HG02642 (cell line): ENCODE data around the gene BANP.
"Not testable (repeated sequence)": the region's sequence is repeated elsewhere in the genome, so short reads cannot be mapped to it uniquely, and the experiment has no call there.

ENCODE experiments used
- ATAC-seq: cut with Tn5 transposase; IDR thresholded peaks from one replicate; pipeline ENCODE4 v1.9.1; 2021; ENCODE audit warnings: mild to moderate bottlenecking; ENCODE audit not compliant: unreplicated experiment, poor library complexity

The BANP gene

DNA sequence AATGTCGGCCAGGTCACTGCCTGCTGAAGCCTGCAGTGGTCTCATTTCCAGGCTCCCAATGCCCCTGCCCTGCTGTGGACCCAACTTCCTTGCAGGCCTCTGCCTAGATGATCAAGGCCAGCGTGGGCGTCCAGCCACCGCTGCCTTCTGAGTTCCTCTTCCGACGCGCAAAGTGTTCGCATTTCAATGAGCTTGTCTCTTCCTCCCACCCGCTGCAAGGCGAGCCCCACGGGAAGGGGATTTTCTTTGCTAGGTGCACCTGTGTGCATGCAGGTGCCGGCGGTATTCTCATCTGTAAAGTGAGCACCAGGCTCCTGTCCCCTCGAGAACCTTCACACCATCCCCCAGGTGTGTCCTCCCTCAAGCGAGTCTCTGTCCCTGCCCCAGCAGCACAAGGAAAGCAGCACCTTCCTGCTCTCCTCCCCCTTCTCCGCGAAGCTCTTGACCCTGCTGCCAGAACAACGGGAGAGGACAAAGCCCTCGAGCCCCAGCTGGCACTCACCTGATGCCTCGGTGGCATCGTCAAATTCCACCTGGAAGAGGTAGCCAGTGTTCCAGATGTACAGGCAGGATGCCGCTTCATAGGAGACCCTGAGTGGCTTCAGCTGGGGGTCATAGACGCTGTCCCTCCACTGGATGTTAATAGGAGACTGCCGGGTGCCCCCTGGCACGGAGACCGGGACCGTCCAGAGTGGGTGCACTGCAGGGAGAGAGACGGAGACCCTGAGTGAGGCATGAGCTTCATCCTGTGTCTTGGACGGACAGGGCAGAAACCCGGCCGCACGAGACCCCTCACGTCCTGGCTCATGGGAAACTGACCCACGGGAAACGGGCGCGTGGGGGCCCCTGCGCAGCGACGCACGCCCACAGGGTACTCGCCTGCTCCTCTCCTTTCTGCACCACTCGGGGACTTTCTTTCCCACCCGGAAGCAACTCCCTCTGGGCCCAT lies 24.7 kb upstream of the BANP start:
- ATAC-seq, result no peak

GRCh38 chr16:87927195-87927562 lies 24.1 kb upstream of the BANP start:
- no peak for ATAC-seq

GRCh38 chr16:87929986-87930385 lies 21.2 kb upstream of the BANP start:
- no peak for ATAC-seq

GRCh38 chr16:87930456-87930855 lies 20.8 kb upstream of the BANP start:
- no peak for ATAC-seq

DNA sequence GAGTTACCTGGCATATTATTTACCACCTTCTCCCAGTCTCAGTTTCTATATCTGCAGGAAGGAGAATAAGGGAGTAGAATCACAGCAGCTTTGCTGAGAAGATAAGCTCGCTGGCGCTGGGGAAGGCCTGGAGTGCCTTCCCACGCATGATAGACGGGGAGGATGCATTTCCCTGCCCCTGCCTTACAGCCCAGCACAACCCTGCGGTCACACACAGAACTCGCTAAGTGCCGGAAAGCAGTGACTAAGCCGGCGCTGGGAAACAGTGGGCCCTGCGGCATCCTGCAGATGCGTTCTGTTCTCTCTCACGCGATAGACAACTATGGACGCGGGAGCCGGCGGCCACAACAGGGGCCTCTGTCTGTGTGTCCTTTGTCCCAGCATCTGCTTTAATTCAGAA lies 19.7 kb upstream of the BANP start:
- no peak for ATAC-seq

GRCh38 chr16:87932475-87933139 lies 18.6 kb upstream of the BANP start:
- not testable (repeated sequence) for ATAC-seq

DNA sequence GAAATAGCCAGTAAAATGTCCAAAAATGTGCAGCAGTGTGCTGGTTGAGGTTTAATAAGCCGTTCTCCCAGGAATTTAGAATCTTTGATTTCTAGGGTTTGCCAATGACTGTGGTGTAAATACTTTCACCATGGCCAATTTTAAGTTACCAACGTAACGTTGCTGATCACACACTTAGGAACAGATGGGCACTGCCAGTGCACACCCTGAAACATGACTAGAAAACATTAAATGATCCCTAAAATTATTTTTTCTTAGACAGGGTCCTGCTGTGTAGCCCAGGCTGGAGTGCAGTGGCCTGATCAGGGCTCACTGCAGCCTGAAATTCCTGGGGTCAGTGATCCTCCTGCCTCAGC lies 18.1 kb upstream of the BANP start:
- no peak for ATAC-seq

DNA sequence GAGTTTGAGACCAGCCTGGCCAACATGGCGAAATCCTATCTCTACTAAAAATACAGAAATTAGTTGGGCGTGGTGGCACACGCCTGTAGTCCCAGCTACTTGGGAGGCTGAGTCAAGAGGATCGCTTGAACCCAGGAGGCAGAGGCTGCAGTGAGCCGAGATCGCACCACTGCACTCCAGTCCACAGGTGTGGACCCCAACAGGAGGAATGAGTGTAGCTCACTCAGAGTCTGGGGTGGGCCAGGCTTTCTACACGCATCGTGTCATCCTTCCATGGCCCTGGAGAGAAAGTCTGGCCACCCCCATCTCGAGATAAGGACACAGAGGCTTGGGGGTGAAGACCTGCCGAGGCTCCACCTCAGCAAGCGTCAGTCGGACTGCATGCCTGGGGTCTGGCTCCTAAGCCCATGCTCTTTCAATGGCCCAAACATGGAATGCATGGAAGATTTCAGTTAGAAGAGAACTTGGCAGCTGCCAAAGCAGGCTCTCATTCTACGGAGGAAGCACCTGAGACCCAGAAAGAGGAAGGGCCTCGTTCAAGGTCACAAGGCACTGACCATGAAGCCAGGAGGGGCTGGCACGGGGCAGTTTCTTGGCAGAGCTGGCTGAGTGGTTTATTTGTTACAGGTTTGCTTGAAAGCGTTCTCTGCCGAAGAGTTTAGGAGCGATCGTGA lies 16.3 kb upstream of the BANP start:
- not testable (repeated sequence) for ATAC-seq

GRCh38 chr16:87936016-87936374 lies 15.2 kb upstream of the BANP start:
- ATAC-seq, result not testable (repeated sequence)

- ATAC-seq, result no peak
Measured at GRCh38 chr16:87936375-87937230, 14.6 kb upstream of the BANP start, which contains the start of gene CA5A. TSS of gene CA5A (minus strand) at chr16:87936529. CDS start at chr16:87936450, 79 bp downstream.

GRCh38 chr16:87937231-87937542 lies 14.0 kb upstream of the BANP start:
- not testable (repeated sequence) for ATAC-seq

- ATAC-seq, result no peak
Measured at GRCh38 chr16:87938412-87938949, 12.8 kb upstream of the BANP start.

GRCh38 chr16:87939562-87940423 lies 11.4 kb upstream of the BANP start:
- ATAC-seq, result no peak

DNA sequence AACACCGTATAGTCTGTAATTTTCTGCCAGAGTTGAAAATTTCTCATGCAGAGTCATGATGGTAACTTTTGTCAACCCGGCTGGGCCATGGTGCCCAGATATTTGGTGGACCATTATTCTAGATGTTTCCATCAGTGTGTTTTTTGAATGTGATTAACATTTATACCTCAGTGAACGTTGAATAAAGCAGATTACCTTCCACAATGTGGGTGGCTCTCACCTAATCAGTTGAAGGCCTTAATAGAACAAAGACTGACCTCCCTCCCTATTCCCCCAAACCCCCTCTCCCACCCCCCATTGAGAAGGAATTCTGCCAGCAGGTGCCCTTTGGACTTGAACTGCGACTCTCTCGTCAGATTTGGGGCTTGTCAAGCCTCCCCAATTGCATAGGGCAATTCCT lies 8.6 kb upstream of the BANP start:
- ATAC-seq, result no peak

DNA sequence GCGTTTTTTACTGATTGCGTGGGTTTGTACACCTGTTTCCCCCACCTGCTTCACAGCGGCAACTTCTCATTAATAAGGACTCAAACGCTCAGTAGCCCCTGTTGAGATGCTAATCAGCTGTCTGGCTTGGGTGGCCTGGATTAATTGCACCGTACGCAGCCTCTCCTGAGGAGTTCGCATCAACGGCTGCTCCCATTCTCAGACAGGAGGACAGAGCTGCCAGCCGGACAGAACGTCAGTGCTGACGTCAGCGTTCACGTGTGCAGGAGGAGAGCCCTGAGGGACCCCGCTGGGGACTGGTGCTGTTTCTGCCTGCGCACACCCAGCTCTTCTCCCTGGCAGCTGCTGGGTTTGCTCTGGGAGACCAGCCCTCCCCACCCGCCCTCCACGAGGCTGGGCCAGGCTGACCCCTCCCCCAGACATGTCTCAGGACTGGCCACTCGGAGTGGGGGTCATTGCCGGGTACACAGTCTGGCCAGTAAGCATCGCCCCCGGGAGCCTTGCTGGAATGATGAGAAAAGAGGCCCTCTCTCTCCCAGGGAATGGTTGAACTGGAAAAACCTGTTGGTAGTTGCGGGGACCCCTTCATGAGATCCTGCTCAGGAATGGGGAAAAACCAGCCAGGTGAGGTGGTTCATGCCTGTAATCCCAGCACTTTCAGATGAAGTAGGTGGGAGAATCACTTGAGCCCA lies 5.7 kb upstream of the BANP start:
- no peak for ATAC-seq

DNA sequence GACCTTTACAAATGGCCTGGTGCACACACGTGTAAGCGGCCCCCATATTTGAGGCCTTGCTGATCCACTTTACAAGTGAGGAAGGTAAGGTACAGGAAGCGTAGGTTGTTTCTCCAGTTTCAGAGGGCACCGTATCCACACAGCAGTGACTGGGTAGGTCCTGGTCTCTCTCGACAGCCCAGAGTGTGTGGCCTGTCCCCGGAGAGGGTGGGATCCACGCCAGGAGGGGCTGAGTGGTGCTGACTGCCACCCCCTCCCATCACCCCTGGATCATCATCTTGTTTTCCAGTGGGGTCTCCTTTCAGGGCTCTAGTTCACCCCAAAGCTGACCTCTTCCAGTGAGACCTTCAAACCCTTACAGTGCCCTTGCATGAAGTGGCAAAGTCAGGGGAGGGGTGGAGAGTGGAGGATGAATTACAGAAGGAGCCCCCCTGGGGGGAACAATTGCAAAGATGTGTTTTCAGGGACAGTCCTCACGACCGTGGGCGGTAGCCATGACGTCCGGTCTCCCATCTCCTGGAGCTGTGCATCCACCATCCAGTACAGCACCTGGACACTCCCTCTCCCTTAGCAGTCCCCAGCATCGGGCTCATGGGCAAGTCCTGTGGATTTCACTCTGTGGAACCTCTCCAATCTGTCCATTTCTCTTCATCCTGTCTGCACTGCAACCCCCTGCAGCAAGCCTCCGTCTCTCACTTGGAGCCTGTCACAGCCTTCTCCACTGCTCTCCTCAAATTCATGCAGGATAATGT lies 4.5 kb upstream of the BANP start:
- no peak for ATAC-seq

GRCh38 chr16:87947356-87948118 lies 3.7 kb upstream of the BANP start:
- ATAC-seq, result no peak
